GM19395 (cell line): ENCODE measurements around the gene PTPN5.
"Not testable (repeated sequence)": the region's sequence is repeated elsewhere in the genome, so short reads cannot be mapped to it uniquely, and the experiment has no call there.

Experiments
- ATAC-seq: cut with Tn5 transposase; IDR thresholded peaks from one replicate; pipeline ENCODE4 v1.9.1; 2021; ENCODE audit warnings: mild to moderate bottlenecking, moderate library complexity; ENCODE audit not compliant: unreplicated experiment

PTPN5 gene

GRCh38 chr11:18692941-18693760 lies 98.4 kb downstream of the PTPN5 start:
- ATAC-seq: no peak

DNA sequence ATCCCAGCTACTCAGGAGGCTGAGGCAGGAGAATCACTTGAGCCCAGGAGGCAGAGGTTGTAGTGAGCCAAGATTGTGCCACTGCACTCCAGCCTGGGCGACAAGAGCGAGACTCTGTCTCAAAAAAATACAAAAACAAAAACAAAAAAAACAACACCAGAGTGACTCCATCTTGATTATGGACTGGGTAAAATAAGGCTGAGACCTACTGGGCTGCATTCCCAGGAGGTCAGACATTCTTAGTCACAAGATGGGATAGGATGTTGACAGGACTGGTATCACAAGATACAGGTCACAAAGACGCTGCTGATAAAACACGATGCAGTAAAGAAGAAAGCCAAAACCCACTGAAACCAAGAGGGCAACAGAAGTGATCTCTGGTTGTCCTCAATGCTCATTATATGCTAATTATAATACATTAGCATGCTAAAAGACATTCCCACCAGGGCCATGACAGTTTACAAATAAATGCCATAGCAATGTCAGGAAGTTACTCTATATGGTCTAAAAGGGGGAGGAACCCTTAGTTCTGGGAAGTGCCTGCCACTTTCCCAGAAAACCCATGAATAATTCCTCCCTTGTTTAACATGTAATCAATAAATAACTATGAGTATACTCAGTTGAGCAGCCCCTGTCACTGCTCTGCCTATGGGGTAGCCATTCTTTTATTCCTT lies 100.0 kb downstream of the PTPN5 start:
- not testable (repeated sequence) for ATAC-seq

- no peak for ATAC-seq
Measured at GRCh38 chr11:18684267-18684666, 107.3 kb downstream of the PTPN5 start.

DNA sequence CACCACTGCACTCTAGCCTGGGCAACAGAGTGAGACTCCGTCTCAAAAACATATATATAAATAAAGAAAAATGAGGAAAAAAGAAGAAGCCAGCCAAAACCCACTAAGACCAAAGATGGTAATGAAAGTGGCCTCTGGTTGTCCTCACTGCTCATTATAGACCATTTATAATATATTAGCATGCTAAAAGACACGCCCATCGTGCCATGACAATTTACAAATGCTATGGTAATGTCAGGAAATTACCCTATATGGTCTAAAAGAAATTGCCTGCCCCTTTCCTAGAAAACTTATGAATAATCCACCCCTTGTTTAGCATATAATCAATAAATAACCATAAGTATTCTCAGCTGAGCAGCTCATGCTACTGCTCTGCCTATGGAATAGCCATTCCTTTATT lies 109.1 kb downstream of the PTPN5 start:
- no peak for ATAC-seq

DNA sequence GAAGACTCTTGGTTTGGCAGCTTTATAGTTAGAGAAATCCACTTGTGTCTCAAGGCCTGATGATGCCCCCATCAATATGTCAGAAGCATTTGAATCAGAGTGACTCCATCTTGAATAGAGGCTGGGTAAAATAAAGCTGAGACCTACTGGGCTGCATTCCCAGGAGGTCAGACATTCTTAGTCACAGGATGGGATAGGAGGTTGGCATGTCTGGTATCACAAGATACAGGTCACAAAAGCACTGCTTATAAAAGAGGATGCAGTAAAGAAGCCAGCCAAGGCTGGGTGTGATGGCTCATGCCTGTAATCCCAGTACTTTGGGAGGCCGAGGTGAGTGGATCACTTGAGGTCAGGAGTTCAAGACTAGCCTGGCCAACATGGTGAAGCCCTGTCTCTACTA lies 109.6 kb downstream of the PTPN5 start:
- not testable (repeated sequence) for ATAC-seq
